ENCODE measurements around the gene CDH16. TPM values are rescaled to one million over a fixed set of nuclear protein-coding genes. Genes with fewer than 3 reads are reported as not detected.

The CDH16 gene
- total RNA-seq, 1 experiment from 2014 or later, result not detected

DNA sequence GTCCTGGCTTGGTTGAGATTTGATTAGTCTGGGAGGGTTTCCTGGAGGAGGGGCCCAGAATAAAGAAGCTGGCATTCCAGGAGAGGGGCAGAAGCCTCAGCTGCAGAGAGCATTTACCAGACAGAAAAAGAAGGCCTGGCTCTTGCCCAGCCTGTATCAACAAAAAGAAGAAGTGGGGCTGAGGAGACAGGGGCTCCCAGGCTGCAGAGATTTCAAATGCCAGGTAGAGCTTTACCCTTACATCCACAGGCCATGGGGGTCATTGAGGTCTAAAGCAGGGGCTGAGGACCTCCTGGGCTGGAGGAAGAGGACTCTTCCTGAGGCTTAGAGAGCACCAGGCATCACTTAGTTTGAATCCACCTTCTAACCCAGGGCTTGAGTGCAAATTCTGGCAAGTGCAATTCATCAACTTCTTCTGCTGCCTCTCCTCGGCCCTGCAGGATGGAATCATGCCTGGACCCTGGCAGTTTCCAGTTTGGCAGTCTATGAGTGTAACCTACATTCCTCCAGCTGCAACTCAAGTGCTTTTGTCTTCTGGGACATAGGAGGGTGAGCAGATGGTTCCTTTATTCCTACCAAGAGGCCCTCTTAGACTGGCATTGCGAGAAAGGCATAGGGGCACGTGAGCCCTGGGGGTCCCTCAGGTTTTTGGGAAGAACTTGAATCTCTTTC lies 59.2 kb downstream of the CDH16 start:
- no peak for DNase-seq (ENCODE audit: low spot score)
- Histone ChIP-seq H3K4me3 (ENCODE audit: low read depth, low read length, poor library complexity, severe bottlenecking) (no peak overlapping the region), H3K27me3 (replicated peaks; ENCODE audit: insufficient read depth, low read depth, low read length, poor library complexity) (no peaks in the 10 kb centered on the region), H3K27ac (ENCODE audit: low read depth, low read length, poor library complexity, severe bottlenecking) (no peak overlapping the region), H3K36me3 (ENCODE audit: insufficient read depth, low read length, poor library complexity, severe bottlenecking) (no peaks in the 10 kb centered on the region), H3K4me1 (ENCODE audit: insufficient read depth, low read length, poor library complexity, severe bottlenecking) (peaks cover 25% of the 10 kb centered on the region), H3K9me3 (ENCODE audit: low read depth, low read length, poor library complexity, severe bottlenecking) (no peaks in the 10 kb centered on the region)
- BruUV-seq (replicated peaks), result no TSS peak
- ChIA-PET CTCF (interaction anchor here (0.8 kb wide), 1 partner anchor 8 kb away, joined by 3 read pairs; no protein-coding TSS in a partner anchor), POLR2A (ENCODE audit: low non-redundant PET) (interaction anchor here (0.6 kb wide), 1 partner anchor 146 kb away, joined by 14 read pairs; no protein-coding TSS in a partner anchor)
- TF ChIP-seq, protein P1, sequence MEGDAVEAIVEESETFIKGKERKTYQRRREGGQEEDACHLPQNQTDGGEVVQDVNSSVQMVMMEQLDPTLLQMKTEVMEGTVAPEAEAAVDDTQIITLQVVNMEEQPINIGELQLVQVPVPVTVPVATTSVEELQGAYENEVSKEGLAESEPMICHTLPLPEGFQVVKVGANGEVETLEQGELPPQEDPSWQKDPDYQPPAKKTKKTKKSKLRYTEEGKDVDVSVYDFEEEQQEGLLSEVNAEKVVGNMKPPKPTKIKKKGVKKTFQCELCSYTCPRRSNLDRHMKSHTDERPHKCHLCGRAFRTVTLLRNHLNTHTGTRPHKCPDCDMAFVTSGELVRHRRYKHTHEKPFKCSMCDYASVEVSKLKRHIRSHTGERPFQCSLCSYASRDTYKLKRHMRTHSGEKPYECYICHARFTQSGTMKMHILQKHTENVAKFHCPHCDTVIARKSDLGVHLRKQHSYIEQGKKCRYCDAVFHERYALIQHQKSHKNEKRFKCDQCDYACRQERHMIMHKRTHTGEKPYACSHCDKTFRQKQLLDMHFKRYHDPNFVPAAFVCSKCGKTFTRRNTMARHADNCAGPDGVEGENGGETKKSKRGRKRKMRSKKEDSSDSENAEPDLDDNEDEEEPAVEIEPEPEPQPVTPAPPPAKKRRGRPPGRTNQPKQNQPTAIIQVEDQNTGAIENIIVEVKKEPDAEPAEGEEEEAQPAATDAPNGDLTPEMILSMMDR (conservative IDR thresholded peaks at IDR 0.05; ENCODE audit: low read depth, low read length), result no peak
- no peak for TF ChIP-seq EZH2 (IDR thresholded peaks at IDR 0.05; ENCODE audit: borderline replicate concordance, low read depth, low read length, poor library complexity, severe bottlenecking)
- intact Hi-C loops (cut with micrococcal nuclease; ENCODE audit: unreplicated experiment), result loop anchor here (10.0 kb wide), 1 partner anchor 455 kb away; no protein-coding TSS in a partner anchor

DNA sequence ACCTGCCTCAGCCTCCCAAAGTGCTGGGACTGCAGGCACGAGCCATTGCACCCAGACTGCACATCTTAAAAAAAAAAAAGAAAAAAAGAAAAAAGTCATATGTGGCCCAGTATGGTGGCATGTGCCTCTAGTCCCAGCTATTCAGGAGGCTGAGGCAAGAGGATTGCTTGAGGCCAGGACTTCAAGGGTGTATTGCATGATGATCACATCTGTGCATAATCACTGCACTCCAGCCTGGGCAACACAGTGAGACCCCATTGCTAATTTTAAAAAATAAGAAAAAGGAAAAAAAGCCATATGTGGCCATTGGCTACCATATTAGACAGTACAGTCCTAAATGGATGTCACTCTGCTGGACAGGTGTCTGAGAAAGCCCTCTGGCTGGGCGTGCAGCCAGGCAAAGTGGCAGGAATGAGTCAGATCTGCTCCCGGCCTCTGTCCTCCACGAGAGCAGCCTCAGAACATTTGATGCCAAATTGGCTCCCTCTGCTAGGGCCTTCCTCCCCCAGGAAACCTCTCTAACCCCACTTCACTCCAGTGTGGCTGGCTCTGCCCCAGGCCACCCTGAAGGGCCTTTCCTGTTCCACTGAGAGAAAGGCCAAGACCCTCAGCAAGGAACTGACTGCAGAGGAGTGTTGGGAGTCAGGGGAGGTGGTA lies 59.8 kb downstream of the CDH16 start:
- Histone ChIP-seq H3K4me3 (ENCODE audit: low read depth, low read length, poor library complexity, severe bottlenecking) (no peak overlapping the region), H3K9me3 (ENCODE audit: low read depth, low read length, poor library complexity, severe bottlenecking) (no peaks in the 10 kb centered on the region), H3K27me3 (replicated peaks; ENCODE audit: insufficient read depth, low read depth, low read length, poor library complexity) (no peaks in the 10 kb centered on the region), H3K36me3 (ENCODE audit: insufficient read depth, low read length, poor library complexity, severe bottlenecking) (no peaks in the 10 kb centered on the region), H3K27ac (ENCODE audit: low read depth, low read length, poor library complexity, severe bottlenecking) (no peak overlapping the region), H3K4me1 (ENCODE audit: insufficient read depth, low read length, poor library complexity, severe bottlenecking) (peaks cover 25% of the 10 kb centered on the region)
- peak; percentile 42 for DNase-seq (ENCODE audit: low spot score)
- BruUV-seq (replicated peaks), result no TSS peak
- intact Hi-C loops (cut with micrococcal nuclease; ENCODE audit: unreplicated experiment), result no loop called here
- CTCF ChIA-PET, result interaction anchor here (0.8 kb wide), 1 partner anchor 9 kb away, joined by 3 read pairs; no protein-coding TSS in a partner anchor
- TF ChIP-seq, protein P1 (conservative IDR thresholded peaks at IDR 0.05; ENCODE audit: low read depth, low read length), result no peak
- no peak for TF ChIP-seq EZH2 (IDR thresholded peaks at IDR 0.05; ENCODE audit: borderline replicate concordance, low read depth, low read length, poor library complexity, severe bottlenecking)
- POLR2A ChIA-PET (ENCODE audit: low non-redundant PET), result no interaction called here

Other genes starting within 250 kb of the CDH16 start
- gene CMTM4, start 222.1 kb downstream of the CDH16 start, total RNA-seq (2021), result 30.3 and 37.7 TPM in 2 replicates
- gene DYNC1LI2, start 167.3 kb downstream of the CDH16 start, total RNA-seq (2021), result 149 and 164 TPM in 2 replicates
- 0.28 TPM in 1 of 2 replicates, not detected in the other for gene TERB1, start 117.3 kb downstream of the CDH16 start, total RNA-seq (2021)
- gene NAE1, start 87.9 kb downstream of the CDH16 start, total RNA-seq (2021), result 172 and 175 TPM in 2 replicates
- gene CA7, start 74.5 kb downstream of the CDH16 start, total RNA-seq (2021), result not detected in 2 replicates
- 40.5 and 42.0 TPM in 2 replicates for gene PDP2, start 38.4 kb downstream of the CDH16 start, total RNA-seq (2021)
- gene RRAD, start 6.7 kb upstream of the CDH16 start, total RNA-seq (2021), result 0.19 and 0.28 TPM in 2 replicates
- 97.4 and 108 TPM in 2 replicates for gene CIAO2B, start 15.5 kb upstream of the CDH16 start, total RNA-seq (2021)
- gene CES2, start 16.6 kb upstream of the CDH16 start, total RNA-seq (2021), result 37.6 and 39.8 TPM in 2 replicates
- gene CES3, start 42.4 kb upstream of the CDH16 start, total RNA-seq (2021), result 3.0 and 3.9 TPM in 2 replicates
- 0.15 TPM in 1 of 2 replicates, not detected in the other for gene CES4A, start 69.7 kb upstream of the CDH16 start, total RNA-seq (2021)
- 173 and 185 TPM in 2 replicates for gene CBFB, start 110.3 kb upstream of the CDH16 start, total RNA-seq (2021)
- 23.2 and 23.5 TPM in 2 replicates for gene PHAF1, start 191.1 kb upstream of the CDH16 start, total RNA-seq (2021)
- gene B3GNT9, start 232.1 kb upstream of the CDH16 start, total RNA-seq (2021), result 11.5 and 13.8 TPM in 2 replicates
- gene TRADD, start 241.0 kb upstream of the CDH16 start, total RNA-seq (2021), result 7.7 and 10.8 TPM in 2 replicates
- 8.3 and 13.8 TPM in 2 replicates for gene FBXL8, start 241.1 kb upstream of the CDH16 start, total RNA-seq (2021)
- 13.9 and 20.2 TPM in 2 replicates for gene HSF4, start 245.9 kb upstream of the CDH16 start, total RNA-seq (2021)

Data from A673 (cell line).